HG03442 (cell line): ENCODE measurements around the gene CUL1.

Source experiments
- ATAC-seq: cut with Tn5 transposase; IDR thresholded peaks from one replicate; pipeline ENCODE4 v1.9.1; 2021; ENCODE audit warnings: mild to moderate bottlenecking, moderate library complexity; ENCODE audit not compliant: unreplicated experiment

The CUL1 gene

DNA sequence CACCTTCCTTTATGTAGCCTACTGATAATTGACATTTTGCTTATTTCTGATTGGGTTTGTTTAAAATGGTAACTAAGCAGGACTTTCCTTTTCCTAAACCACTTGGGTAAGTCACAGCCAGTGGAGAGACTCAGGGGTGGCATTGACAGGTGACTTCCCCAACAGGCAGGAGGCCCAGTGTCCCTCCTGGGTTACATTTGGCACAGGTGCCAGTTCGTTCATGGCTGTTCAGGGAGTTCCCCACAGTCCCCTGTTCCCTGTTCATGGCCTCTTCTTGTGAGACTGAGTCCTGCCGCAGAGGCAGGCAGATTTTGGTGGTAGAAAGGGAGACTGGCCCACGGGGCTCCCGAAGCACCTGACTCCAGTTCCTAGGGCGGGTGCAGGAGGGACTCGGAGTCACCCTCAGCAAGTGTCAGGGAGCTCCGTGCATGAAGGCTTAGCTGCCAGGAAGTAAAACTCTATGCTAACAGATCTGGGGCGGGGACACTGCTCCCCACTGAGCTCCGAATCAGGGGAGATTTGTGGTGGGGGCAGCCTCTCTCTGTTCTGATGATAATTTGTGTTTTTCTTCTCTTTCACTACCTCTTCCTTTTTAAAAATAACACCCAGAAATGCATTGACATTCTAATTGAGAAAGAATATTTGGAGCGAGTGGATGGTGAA lies 101.3 kb downstream of the CUL1 start:
- ATAC-seq, result no peak

DNA sequence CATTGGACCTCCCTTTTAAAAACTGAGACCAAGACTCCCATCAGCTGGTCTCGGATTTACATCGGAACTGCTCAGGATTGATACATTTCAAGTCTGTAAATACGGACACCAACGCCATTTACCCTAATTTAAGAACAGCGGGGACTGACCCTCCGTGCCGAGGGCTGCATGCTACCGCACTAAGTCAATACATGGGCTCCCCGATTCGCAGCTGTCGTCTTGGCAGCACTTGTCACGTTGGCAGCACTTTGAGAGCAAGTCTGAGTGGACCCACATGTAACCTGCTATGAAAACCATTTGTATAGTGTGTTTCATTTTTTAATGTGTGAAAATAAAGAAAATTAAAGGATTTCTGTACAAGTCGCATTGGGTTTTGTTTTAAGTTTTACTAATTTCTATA lies 102.0 kb downstream of the CUL1 start:
- ATAC-seq, result no peak

DNA sequence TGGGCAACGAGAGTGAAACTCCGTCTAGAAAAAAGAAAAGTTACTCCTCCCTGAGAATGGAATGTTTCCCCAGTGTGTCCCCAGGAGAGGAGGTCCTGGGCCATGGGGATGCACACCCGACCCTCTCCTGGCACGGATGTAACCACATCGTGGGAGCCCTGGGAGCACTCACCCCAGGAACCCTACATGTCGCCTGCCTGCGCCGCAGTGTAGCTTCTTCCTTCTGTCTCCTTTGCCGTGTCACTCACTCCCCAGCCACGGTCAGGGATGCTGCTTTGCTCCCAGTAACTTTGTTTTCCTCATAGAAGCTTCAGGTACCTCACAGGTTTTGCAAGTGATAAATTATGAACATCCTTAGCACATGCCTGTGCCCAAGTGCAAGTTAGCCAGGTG lies 103.4 kb downstream of the CUL1 start:
- ATAC-seq, result no peak

DNA sequence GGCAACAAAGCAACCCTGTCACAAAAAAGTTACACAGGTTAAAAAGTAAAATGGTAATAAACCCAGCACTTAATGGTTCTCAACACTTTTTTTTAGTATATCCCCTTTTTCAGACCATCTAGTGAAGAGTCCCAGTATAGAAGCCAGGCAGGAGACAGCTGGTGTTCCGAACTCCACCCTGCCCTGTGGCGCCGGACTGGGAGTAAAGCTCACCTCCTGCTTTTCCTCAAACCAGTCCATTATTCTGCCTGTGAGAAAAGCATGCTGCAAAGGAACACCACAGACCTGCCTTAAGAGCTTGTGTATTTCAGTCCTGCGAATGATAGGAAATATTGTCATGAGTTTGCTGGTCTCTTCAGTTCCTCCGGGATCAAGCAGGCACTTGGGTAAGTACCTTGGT lies 104.4 kb downstream of the CUL1 start:
- no peak for ATAC-seq

DNA sequence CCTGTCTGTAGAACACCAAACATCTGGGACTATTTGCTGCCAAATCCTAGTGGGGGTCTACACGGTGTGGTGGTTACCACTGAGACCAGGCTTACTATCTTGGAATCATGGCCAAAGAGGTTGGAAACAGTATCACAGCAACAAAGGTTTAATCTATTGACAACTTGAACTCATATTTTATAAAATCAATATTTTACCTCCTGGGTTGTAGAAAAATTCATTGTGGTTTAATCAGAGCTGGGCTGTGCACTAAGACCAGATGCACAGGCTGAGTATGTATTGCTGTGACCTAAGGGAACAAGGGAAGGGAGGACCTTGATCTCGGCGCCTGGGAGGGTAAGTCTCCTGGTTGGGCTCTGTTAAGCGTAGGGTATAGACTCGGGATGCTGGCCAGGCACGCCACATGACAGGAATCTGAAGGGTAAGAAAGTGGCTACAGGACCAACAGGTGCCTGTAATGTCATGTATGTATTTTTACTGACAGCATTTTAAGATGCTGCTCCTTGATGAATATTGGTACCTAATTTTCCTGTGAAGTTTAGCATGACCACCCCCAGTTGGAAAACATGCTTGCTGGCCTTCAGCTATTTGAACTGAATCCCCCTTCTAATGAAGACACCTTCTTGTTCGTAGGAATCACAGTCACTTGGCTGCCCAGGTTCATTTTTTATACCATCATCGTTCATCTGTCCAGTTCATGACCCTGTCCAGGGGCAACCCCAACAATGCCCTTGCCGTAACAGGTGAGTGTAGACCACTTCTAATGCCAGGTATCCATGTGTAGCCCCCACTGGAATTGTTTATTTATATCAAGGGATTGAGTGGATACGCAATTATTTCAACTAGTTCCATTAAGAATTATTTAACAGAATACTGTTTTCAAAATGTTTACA lies 105.9 kb downstream of the CUL1 start:
- ATAC-seq, result no peak

DNA sequence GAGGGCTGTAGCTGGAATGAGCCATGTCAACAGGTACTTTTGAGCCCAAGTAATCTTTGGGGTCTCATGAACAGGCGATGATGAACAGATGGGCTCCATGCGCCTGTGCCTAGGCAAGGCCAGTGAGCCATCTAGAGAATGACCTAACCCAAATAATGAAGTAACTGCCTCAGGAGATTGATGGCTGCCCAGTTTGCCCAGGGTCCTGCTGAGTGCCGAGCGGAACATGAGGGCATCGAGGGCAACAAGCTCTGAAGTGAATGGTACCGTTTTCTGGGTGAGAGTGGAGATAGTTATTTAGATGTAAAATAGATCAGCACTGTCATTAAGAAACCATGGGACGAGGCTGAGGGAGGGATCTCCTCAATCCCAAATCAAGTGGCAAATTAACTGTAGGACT lies 107.5 kb downstream of the CUL1 start:
- ATAC-seq, result no peak

DNA sequence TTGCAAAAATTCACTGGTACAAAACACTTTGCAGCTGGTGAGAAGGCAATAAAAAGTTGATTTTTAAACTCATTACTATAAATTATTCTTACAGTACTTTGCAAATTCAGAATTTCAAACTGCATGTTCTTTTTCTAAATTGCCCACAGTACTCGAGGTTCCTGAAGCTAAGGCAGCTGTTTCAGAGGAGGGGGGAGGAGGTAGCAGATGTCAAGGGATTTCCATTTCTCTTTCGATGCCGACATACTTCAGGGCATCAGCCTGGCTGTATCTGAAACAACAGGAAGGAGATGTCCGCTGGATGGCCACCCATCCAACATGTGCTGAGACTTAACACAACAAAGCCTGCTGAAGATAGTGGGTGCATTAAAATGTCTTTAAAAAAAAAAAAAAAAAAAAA lies 108.7 kb downstream of the CUL1 start:
- no peak for ATAC-seq

DNA sequence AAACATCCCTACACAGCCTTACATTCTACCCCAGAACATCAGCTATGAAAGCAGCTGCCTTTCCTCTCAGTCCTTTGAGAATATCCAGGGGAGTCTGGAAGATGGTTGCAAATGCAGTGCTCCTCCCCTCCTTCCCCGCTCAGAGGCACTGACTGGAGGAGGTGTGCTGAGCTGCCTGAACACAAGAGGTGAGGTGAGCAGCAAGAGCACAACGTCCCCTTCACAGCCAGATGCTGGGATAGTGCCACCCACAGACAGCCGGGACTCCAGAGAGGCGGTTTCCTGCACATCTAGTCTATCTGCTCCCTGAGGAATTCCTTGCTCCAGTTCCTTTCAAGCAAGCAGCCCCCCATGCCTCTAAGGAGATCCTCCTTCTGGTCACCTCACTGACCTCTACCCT lies 111.2 kb downstream of the CUL1 start:
- no peak for ATAC-seq

DNA sequence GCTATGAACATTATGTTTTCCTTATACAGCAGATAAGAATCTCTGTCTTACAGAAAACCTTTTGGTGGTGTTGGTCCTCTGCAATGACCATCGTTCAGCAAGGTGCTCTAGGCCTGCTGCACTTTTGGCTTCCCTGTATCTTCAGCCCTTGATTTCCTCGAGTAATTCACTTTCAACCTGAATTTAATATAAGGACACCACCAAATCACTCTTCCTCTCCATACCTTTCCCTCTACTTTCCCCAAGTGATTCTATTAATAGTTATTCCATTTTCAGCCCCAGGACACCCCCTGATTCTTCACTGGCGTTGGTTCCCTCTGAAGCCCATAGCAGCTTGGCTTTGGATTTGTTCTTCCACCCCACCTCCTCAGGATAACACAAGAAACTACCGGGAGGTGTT lies 113.2 kb downstream of the CUL1 start:
- no peak for ATAC-seq

DNA sequence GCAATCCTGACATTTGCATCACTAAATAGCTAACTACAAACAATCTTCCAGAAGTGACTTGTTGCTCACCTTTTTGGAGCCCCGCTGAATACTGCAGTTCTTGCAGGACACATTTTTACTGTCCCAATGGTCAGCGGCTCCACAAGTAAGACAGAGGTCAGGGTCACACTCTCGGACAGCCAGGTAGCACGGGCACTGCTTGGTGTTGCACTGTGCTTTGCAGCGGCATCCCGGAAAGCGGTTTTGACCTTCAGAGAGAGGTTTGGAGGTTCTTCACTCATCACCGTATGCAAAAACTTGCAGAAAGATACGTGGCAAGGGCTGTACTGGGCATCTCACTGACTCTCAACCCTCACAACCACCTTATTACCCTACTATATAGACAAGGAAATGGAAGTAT lies 115.2 kb downstream of the CUL1 start:
- ATAC-seq, result no peak

DNA sequence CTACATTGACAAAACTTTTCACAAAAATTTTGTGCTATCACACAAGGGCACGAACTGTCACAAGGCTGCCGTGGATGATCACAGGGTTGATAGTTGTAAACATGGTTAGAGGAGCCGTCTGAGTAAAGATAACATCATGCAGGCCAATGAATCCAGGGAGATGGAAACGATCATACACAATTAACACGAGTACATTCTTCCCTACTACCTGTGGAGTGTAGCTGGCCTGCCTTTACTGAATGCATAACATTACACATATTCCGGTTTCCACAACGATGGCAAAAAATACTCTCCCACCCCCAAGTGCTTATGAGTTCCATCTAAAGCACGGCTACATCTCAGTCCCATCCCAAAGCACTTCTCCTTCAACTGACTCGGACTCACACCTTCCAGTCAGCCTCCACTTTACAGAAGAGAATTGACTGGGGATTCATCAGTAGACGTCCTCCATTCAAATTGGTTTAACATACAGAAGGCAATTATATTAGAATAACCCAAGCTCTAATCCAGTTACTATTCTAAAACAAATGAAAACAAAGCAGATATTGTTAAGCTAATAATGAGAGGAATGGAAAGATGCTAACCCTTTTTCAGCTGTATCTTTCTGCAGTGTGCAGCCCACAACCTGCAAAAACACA lies 116.3 kb downstream of the CUL1 start:
- no peak for ATAC-seq

DNA sequence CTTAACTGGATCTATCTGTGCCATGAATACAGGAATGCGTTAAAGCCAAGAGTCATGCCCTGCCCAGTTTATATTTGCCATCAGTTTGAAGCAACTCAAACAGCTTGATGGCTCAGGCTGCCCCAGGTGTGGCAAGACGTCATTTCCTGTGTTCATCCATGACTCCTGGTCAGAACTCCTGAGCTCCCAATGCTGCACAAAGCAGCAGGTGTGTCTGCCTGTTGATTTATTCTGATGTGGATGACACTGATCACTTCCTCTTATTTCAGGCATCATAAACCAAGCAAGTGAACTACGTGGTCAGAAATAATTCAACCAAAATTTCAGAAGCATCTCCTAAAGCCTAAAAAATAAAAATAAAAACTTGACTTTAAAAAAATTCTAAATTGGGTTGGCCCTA lies 116.9 kb downstream of the CUL1 start:
- ATAC-seq, result no peak

DNA sequence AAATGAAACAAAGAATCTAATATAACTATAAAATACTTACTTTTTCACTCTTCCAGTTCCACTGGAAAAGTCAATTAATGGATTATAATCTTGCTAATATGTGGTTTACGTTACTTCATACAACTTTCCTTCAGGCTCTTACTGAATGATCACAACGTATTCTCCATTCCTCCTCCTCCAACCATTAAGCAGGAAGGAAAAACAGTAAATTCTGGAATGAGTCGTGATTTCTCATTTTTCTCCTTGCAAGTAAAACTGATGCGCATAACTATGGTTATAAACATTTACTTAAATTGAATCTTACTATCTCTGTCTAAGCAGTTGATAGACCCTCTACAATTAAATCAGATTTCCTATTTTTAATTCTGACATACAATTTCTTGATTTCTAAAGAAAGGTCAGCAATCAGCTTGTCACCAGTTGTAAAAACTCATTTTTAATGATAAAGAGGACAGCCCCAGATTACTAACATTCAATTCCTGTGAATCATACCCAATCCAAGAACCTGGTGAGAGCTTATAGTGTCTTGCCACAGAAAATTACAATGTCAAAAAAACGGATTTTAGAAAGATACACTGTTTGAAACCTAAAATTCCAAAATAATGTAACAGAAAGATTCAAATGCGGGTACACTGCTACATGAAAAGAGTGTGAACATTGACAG lies 121.1 kb downstream of the CUL1 start:
- ATAC-seq, result no peak

DNA sequence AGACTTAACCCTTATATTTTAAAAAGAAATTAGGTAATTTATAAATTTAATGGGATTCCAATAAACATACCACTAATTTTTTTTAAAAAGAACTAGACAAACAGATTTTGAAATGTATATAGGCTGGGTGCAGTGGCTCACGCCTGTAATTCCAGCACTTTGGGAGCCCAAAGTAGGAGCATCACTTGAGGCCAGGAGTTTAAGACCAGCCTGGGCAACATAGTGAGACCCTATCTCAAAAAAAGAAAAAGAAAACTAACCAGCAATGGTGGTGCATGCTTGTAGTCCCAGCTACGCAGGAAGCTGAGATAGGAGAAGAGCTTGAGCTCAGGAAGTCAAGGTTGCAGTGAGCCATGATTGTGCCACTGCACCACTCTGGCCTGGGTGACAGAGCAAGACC lies 122.7 kb downstream of the CUL1 start:
- ATAC-seq, result no peak

DNA sequence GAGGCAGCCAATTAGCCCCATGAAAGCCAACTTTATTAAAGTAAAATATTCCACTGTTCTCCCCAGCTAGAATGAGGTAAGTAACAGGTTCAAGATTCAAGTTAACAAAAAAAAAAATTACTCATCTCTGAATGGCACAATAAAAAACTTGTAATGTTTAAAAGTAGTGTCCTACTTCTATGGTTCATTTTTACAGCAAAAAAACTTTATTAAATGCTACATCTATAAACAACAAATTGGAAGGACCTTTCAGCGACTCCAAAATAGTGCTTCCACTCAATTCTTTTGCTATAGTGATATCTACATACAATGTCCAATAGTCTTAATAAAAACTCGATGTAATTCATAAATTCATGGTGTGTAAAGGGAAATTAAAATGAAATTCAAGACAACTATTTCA lies 126.2 kb downstream of the CUL1 start:
- ATAC-seq, result no peak

DNA sequence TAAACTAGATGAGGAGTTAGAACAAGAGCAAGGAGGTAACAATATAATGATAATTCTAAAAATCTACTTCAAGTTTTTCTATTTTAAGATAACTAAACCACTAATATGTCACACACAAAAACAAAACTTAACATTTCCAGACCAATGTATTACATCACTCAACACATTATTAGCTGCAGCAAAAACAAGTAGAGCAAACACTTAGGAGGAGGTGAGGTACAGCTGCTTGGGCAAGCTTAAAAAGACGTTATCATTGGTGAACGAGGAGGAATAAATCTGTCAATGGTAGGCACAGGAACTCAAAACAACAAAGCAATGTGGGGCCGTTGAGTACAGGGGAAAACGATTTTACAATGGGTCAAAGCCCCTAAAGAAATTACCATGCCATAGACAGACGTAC lies 126.6 kb downstream of the CUL1 start:
- no peak for ATAC-seq

DNA sequence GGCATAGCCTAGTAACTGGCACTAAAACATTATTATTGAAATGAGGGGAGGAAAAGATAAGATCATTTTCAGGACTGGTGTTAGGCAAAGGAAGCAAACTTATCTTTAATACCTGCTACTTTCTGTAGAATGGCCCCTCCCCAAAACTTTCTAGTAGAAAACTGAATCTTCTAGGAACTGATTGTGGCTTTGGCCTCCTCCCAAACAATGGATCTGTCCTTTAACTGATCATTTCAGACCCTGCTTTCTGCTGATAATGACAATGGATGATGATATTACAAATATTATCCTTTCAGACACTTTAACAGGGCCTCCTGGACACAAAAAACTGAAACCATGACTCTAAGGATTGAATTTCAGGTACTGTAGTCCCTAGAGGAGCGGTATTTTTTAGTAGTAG lies 130.3 kb downstream of the CUL1 start:
- ATAC-seq, result no peak

DNA sequence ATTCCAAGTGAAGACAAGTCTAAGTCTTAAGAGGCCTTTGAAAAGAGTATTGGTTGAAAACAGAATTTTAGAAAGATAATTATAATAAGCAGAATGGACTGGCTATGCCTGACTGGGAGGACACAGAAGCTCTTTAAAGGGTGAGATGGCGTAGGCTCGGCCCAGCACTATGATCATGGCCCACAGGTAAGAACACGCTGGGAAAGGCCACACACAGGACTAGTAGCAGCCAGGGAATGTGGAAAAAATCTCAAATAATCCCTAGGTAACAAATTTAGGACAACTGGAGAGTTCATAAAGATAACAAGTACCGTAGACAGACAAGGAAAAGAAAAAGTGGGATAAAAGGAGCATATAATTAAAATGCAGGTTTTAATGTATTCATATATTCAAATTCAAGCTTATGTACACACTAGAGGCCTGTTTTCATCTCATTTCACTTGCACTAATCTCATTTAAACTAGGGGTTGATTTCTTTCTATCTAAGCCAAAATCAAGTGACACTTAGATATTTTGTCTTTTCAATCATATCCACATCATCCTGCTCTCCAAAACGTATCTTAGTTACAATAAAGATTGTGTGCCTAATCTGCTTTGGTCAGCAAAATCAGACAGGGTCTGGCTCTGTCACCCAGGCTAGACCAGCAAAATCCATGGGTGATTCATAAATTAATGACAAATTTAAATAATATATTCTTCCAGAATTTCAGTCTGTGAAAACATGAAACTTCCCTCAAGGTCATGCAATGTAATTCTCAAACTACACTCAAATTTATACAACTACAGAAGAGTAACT lies 132.4 kb downstream of the CUL1 start:
- ATAC-seq, result no peak

DNA sequence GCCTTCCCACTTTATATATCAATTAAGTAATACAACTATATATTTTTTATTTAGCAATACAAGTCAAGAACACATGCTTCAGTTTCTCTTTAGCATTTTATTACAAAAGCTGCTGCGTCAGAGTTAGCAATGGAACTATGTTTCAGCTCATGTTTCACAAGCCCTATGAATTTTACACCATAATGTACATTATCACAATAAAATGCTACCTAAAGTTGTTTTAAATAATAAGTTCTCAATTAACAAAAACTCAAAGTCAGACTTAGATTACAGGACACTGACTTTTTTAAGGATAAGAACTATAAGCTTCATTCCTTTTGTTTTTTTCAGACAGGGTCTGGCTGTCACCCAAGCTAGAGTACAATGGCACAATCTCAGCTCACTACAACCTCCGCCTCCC lies 133.1 kb downstream of the CUL1 start:
- ATAC-seq, result no peak

DNA sequence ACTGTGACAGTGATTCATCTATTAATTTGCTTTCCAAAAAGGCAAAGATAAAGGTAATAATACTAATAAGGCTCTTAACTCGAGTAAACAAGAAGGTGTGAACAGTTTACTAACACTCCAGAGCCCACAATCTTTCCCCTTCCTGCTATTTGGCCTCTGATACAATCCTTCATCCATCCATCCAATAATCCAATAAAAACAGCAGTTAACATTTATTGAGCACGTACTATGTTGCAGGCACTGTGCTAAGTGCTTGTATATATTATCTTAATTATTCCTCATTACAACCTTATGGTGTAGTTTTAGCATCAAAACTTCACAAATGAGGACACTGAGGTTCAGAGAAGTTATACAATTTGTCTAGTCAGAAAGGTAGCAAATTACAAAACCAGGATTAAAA lies 135.9 kb downstream of the CUL1 start:
- ATAC-seq, result no peak

DNA sequence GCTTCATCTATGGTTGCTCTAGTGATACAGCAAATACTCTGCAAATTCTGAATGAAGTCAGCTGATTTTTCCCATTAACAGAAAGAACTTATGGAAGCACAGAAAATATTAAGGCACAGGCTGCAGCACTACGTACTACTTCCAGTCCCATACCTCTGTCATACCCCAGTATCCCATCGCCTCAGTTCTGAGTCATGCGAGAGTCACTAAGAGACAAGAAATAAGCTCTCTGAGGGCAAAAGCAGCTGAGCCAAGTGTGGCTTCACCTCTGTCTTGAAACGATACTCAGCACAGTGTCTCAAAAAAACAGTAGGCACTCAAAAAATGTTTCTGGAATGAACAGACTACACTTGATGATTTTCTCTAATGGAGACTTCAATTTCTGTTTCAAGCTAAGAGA lies 137.2 kb downstream of the CUL1 start:
- ATAC-seq, result no peak
